Measurements from ENCODE around the gene TTC23.

DNA sequence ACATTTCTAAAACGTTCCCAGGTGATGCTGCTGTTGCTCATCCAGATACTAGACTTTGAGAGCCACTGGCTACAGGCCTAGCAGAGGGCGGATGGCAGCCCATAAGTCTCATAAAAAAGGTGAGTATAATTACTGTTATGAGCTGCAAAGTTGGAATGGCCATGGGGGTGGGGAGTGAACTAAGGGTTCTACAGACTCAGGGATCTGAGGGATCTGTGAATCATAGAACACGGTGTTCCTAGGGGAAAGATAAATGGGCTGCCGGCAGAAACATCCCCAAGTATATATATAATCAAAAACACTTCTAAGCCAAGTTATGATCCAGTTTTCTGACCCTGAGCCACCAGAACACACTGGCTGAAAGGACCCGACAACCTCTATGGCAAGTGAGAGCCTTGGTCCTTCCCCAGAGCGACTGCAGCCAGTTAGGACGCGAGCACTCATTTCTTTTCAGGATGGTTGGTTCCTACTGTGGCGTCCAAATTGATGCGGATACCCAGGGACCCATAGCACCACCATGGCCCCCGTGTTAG lies 152.4 kb downstream of the TTC23 start:
- TF ChIP-seq, protein P1, sequence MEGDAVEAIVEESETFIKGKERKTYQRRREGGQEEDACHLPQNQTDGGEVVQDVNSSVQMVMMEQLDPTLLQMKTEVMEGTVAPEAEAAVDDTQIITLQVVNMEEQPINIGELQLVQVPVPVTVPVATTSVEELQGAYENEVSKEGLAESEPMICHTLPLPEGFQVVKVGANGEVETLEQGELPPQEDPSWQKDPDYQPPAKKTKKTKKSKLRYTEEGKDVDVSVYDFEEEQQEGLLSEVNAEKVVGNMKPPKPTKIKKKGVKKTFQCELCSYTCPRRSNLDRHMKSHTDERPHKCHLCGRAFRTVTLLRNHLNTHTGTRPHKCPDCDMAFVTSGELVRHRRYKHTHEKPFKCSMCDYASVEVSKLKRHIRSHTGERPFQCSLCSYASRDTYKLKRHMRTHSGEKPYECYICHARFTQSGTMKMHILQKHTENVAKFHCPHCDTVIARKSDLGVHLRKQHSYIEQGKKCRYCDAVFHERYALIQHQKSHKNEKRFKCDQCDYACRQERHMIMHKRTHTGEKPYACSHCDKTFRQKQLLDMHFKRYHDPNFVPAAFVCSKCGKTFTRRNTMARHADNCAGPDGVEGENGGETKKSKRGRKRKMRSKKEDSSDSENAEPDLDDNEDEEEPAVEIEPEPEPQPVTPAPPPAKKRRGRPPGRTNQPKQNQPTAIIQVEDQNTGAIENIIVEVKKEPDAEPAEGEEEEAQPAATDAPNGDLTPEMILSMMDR (IDR thresholded peaks at IDR 0.05; ENCODE audit: extremely low read depth in 1 of 2, insufficient read depth in 1 of 2, low read depth in 1 of 2, low read length in 2 of 2): no peak
- TF ChIP-seq POLR2AphosphoS5 (IDR thresholded peaks at IDR 0.05; ENCODE audit: insufficient read depth, low read depth, low read length) (no peak), POLR2A (IDR thresholded peaks at IDR 0.05; ENCODE audit: low read depth, low read length) (no peak), EZH2 (IDR thresholded peaks at IDR 0.05; ENCODE audit: borderline replicate concordance, low read depth, low read length, severe bottlenecking) (no peak), JUN (IDR thresholded peaks at IDR 0.05; ENCODE audit: borderline replicate concordance, insufficient read depth, insufficient read length, low read depth) (no peak), GATA2 (IDR thresholded peaks at IDR 0.05; ENCODE audit: insufficient read depth, insufficient read length, low read depth, low read length) (no peak), MYC (IDR thresholded peaks at IDR 0.05; ENCODE audit: low read depth, low read length) (no peak)
- TF ChIP-seq, protein P2, sequence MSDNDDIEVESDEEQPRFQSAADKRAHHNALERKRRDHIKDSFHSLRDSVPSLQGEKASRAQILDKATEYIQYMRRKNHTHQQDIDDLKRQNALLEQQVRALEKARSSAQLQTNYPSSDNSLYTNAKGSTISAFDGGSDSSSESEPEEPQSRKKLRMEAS (IDR thresholded peaks at IDR 0.05; ENCODE audit: insufficient read depth, insufficient read length): no peak

Measured in endothelial cell of umbilical vein (primary cell).